ENCODE data around the gene PDLIM4. TPM values are rescaled to one million over a fixed set of nuclear protein-coding genes. Genes with fewer than 3 reads are reported as not detected.

Gene PDLIM4
- total RNA-seq, 1 donor from 2014 or later: 31.0 TPM

DNA sequence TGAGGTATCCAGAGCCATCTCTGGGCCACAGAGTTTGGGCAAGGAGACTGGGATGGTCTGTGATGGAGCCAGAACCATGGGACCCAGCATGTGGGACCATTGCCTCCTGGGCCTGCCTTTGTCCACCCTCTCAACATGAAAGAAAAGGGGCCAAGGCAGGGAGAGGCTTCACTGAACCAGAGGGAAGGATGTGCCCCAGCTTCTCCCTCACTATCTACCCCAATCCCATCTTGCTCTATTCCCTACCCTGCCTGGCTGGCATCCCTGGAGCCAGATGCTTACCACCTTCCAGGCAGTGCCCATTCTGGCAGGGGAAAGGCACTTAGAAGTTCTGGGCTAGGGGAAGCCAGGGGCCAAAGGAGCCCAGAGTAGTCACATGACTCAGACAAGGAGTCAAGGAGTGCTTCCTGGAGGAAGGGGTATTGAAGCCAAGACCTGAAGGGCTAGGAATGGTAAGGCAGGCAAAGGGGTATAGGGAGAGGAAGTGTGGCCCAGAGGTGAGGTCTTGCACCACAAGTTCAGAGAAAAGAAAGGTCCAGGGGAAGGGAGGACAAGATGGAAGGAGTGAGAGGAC lies 9.8 kb downstream of the PDLIM4 start:
- DNase-seq: no peak

DNA sequence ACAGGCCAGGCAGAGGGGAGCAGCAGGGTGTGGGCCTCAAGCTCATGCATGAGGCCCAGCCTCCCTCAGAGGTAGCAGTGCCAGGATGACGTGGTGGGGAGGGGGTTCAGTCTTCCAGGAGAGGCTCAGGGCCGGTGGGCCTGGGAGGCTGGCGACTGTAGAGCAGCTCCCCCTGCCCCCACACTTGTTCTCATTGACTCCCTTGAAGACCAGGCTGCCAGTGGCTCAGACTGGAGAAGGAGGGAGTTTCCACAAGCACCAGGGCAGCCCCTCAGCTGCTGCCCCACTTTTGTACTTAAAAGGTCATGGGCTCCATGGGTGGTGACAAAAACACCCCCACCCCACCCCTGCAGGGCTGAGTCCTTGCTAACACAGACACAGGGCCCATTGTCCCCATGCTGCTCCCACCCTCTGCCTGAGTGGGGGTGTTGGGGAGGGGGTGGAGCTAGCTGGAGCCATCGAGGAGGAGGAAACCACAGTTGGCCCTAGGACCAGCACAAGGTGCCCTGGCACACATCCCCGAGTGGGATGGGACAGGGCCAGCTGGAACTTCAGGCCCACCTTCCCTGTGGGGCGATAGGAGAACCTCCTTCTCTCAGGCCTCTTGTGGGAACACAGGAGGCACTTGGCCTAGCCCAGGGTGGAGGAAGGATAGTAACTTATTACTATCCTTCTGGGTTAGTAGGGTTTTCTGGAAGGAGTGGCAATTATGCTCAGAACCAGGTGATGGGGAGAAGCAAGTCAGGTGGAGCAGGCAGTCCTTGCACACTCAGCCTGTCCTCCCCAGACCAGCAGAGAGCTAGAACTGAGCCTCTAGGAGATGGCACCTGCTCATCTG lies 10.7 kb downstream of the PDLIM4 start:
- DNase-seq: no peak

DNA sequence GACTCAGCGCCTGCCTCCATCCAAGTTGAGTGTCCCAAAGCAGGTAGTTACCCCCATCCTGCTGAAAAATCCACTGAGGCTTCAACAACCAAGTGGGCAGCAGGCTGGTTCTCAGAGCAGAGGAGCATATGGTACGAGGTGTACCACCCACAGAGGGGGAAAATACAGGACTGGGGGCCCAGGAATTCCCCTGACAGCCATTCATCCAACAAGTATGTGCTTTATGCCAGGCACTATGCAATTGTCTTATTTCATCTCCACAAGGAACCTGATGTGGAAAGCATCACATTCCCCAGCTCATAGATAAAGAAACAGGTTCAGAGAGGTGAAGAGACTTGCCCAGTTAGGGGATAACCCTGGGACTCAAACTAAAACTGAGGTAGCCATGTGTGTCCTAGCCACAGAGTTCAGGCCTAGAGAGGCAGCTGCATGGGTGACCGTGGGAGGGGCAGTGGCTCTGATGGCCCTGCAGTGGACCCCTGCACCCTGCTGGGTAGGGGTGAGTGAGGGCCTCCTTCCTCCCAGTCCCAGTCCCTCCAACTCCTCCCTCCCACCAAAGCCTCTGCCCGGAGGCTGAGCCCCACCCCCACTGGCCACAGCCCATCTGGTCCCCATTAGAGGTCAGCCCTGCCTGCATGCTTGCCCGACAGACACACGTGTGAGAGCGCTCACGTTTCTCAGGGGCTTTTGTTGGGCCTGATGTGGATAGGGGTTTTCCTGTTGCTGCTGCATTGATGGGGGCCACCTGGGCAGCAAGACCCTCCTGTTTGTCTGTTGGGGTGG lies 11.5 kb downstream of the PDLIM4 start:
- DNase-seq: no peak

DNA sequence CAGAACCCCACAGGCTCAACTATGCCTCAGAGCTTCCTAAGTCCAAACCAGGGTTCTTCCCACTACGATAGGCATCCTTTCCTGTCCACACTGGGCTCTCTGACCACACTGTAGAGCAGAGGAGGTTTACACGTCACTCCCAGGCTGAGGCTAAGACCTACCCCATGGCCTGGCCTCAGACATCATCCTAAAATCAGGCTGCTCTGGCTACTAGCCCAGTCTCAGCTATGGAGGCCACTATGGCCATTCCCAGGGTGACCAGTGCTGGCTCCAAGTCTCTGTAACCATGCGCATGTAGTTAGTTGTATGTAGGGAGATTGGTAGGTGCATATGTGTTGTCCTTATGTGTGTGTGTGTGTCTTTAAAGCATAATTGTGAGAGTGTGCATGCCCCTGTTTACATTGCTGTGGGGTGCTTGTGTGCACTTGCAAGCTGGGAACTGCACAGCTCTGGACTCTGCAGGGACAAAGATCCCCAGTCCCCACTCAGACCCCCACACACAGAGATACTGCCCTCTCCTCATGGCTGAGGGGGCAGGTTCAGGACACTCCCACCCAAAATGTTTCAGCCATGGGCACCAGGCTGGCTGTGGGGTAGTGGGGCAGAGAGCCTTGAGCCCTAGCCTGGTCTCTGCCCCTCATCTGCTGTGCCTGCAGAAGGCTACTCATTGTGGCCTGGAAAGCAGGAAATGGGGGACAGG lies 12.3 kb downstream of the PDLIM4 start:
- DNase-seq: no peak

DNA sequence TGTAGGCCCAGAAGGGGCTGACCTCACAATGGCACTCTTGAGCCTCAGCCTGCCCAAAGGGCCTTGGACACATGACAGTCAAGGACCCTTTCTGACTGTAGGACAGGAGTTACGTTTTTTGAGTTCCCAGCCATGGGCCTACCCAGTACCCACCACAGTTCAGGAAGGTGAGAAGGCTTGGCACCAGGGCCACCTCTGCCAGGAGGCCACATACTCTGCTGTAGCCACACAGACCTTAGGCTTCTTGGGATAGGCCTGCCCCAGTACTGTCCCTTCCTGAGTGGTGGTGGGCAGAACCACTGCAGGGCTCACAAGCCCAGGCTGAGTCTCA lies 12.8 kb downstream of the PDLIM4 start:
- no peak for DNase-seq

DNA sequence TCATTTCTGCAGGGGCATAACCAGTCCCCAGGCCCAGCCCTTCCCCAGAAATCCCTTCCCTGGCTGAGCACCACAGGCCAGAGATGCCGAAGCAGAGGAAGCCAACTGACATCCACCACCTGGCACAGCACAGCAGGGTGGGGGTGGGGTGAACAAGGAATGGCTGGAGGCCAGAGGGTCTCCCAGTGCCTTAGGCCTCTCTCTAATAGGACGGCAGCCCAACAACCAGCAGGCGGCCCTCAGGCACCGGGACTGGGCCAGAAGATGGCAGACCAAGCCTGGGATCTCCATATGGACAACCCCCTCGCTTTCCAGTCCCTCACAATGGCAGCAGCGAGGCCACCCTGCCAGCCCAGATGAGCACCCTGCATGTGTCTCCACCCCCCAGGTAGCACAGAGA lies 13.2 kb downstream of the PDLIM4 start:
- no peak for DNase-seq

DNA sequence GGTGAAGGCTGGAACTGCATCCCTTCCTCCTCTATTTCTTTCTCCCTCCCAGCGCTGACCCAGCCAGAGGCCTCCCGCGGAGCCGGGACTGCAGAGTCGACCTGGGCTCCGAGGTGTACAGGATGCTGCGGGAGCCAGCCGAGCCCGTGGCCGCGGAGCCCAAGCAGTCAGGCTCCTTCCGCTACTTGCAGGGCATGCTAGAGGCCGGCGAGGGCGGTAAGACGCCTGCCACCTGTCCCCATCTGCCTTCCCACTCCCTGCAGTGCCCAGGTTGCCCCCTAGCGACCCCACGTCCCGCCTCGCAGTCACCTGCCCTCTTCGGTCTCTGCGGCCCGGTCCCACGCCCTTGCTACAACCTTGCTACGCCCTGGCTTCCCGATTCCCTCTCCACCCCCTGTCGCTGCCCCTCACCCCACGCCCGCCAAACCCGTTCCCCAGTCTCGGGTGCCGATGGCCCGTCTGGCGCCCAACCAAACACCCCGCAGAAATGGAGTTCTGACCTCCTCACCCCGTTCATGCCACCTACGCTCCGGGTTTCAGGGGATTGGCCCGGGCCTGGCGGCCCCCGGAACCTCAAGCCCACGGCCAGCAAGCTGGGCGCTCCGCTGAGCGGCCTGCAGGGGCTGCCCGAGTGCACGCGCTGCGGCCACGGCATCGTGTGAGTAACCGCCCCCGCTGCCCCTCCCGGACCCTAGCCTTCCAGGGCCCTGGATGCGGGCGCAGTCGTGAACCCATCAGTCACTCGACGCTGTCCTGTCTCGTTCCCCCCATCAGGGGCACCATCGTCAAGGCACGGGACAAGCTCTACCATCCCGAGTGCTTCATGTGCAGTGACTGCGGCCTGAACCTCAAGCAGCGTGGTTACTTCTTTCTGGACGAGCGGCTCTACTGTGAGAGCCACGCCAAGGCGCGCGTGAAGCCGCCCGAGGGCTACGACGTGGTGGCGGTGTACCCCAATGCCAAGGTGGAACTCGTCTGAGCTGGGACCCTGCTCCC lies 14.1 kb downstream of the PDLIM4 start:
- DNase-seq: no peak

DNA sequence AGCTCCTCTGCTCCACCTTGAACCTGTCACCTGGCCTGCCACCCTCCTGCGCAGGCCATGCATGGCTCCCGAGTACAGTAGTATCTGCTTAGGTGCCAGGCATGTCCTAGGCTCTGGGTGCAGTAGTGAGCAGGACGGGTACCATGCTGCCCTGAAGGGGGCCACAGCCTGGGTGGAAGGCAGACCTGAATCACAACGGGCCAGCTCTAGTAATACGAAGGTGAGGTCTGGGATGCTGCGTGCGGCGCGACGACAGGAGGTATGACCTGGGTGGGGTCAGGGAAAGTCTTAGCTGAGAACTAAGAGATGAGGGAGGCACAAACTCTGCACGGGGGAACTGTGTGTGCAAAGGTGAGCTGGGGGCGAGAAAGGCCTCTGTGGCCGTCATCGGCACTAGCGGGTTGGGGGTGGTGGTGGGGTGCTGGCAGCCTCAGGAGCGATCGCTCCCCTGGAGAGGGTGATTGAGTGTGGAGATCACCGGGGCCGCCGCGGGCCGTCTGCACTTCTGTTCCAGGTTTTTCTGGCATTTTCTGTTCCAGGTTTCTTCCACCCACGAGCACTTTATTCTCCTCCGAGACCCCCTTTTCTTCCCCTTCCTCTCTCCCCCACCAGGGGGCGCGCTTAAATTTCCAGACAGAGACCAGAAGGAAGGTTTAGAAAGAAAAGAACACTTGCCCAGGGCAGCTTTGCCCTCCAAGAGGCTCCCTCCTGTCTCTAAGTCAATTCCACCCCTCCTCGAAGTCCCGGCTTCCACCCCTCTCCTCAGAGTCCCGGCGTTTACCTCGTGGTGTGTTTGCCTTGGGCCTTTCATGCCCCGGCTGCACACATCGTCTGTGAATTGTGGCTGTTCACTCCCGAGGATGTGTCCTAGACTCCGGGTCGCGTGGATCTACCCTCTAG lies 15.1 kb downstream of the PDLIM4 start:
- DNase-seq: peak; percentile 75

DNA sequence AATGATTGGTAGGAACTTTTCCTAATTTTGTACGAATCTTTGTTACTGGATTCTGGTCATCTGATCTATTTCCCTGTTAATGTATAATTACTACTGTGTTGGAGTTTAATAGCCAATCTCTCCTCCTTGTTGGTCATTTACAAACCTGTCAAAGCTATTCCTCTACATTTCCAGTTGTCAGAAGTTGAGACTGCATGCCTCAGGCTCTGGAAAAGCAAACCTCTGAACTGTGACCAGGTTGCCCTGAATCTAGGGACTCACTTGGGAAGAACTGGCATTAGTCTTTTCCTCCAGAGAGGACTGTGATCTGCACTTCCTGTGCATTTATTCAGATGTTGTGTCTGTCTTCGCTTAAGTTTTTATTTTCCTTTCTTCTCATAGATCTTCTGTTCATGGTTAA lies 16.1 kb downstream of the PDLIM4 start:
- DNase-seq: no peak

DNA sequence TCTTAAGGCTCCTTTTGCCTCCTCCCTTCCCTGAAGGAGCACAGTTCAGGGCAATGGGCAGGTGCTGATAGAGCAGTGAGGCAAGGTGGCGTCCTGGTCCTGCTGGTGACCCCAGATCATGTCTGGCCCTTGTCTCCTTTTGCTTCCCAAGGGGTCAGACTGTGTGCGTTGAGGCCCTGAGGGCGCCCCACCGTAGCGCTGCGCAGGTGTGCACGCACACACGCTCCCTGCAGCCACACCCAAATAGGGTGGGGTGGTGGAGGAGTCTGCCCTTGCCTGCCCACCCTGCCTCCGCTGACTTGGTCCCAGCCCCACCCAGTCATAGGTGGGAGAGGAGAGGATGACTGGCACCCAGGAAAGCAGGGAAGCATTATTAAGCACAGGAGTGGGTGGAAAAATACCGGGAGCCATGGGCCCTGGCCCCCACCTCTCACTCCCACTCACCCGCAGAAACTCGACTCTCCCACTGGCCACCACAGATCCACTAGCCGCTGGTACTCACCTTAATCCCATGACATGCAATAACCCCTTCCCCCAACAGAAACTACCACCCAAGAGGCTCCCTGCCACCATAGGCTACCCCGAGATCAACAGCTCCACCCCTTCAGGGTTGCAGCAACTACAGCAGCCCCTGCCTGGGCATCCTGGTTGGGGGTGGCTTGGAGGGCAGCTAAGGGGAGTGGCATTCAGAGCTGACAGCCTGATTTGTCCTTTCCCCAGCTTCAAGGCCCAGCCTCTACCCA lies 16.7 kb downstream of the PDLIM4 start:
- no peak for DNase-seq

DNA sequence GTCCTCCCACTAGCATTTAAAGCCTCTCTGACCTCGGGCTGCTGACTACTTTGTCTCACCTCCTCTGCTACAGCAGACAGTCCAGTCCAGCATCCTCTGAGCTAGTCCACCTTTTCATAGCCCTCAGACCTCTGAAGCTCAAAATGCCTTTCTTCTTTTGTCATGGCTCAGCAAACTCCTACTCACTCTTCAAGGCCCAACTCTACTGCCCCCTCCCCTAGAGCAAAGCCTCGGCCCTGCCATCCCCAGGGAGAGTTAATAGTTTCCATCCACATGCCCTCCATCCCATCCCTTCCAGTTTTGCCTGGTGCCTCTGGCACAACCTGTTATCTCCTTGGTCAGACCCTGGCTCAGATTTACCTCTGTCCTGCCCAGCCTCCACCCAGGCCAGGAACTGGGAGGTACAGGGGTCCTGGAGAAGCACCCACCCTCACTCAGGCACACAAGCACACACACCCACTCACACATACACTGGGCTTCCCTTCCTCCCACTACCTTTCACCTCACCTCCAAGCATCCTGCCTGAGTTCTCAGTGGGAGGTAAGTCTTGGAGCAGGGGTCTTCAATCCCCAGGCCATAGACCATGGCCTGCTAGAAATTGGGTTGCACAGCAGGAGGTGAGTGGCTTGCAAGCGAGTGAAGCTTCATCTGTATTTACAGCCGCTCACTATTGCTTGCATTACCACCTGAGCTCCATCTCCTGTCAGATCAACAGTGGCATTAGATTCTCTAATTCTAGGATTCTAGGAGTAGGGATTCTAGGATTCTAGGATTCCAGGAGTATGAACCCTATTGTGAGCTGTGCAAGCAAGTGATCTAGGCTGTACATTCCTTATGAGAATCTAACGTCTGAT lies 18.1 kb downstream of the PDLIM4 start:
- no peak for DNase-seq

DNA sequence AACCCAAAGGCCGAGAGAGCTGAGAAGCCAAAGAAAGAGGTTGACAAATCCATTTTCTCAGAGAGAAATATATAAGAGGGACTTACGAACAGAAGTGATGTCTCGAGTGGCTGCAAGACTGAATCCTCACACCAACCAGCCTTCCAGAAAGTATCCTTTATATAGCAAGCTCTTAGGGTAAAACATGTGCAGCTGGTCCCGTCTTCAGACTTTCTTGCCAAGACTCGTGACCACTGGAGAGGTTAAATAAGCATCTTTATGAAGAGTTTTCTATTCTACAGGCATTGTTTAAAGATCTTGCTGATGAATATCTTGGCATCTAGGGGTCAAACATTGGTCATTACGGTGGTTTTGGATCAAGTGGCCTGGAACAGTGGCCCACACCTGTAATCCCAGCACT lies 19.8 kb downstream of the PDLIM4 start:
- DNase-seq: no peak

DNA sequence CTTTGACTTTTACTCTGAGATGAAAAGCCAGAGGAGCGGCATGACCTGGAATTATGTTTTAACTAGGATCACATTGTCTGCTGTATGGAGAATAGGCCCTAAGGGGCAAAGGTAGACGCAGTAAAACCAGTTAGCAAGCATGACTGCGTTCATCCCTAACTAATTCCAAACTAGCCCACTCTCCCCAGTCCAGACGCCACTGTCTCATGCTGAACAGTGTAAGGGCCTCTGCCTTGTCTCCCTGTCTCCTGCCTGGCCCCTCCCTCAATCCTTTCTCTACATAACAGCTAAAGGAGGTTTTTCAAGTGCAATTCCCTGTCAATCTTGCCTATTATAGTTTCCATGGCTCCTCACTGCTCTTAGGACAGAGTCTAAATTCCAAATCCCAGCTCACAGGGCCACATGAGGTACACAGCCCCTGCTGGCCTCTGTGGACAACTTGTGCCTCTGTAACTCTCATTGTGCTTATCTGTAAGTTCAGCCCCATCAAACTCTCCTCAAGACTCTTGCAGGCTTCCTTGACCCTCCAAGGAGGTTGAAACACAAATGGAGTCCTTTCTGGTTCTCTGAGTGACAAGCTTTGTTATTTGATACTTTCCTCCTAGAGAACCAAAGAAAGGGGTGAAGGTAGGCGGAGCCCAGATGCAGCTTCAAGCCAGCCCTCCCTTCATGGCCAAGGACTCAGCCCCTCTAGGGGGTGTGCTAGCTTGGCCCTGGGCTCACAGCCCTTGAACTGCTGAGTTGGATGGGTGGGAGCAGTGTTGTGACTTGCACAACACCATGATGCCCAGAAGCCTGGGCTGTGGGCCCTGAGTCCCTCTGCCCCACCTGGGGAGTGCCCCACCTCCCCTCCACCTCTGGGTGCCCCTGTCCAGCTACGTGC lies 20.7 kb downstream of the PDLIM4 start:
- DNase-seq: no peak

DNA sequence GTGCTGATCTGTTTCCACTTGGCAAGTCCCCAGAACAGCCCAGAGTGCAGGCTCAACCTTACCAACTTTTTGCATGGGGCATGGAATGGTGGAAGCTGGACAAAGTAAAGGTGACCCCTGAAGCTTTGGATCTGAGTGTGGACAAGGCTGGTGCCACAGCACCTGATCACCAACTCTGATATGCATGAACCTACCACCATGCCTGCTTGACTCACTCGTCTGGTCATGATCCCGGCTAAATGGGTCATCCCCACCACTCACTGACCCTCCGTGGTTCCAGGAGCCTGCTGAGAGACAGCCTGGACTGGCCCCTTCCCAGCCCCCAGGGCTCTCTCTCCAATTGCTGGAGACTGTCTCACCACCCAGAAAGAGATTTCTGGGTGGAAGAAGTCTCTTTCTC lies 22.3 kb downstream of the PDLIM4 start:
- no peak for DNase-seq

DNA sequence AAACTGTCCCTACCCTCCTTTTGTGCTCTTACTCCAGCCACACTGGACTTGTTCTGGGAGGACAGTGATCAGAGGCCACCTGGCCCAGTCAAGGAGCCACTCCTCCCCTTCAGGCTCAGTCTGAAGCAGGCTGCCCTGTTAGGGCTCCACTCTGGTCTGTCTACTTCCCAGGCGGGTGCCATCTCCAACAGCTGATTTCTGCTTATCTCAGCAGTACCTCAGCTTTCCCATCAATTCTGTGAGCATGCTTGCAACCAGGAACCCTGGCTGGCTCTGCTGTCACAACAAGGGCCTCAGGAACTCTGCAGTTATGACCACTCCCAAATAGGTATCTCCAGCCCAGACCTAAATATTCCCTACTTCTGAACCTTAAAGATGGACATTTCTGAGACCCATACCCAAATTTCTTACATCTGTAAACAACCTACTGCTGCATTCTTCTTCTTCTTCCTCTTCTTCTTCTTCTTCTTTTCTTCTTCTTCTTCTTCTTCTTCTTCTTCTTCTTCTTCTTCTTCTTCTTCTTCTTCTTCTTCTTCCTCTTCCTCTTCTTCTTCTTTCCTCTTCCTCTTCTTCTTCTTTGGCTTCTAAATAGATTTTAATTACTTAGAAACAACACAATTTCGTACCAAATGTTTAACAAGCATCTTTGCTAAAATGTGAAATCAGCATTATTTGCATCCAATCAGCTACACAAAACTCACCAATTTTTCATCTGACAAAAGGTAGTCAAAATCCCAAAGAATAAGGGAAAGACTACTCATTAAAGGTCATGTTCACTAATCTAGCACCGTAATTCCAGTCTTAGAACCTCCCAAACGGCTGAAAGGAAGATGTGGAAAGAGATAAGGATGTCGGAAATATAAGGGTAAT lies 23.1 kb downstream of the PDLIM4 start:
- no peak for DNase-seq

DNA sequence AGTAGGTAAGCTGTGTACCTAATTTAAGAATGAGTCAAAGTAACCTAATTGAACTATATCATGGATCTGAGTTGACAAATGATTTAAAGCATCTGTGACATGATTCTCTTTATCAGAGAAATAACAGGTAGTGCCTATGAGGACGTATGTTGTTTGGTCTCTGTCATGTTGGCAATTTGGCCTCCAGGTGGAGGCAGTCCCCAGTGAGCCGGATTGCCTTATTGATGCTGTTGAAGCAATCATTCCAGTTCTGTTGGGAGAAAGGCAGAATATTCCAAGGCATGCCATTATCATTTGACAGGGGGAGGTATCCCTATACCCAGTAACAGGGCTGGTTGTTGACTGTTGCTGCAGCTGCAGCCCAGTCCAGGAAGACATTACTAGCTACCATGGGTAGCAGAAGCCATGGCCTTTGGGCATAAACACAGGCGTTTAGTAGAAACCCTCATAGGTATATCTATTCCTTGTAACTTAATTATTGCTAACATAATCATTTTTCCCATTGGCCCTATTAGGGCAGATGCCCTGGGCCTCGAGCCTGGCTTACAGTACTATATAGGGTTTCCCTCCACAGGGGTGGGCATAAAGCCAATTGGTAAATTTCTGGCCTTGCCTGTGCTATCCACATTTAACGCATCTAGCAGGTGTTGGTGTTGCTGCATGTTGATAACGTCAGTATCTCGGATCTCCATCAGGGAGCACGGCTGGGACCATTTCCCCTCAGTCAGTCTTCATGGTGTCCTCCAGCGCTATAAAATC lies 24.5 kb downstream of the PDLIM4 start:
- no peak for DNase-seq

Data from dermis blood vessel endothelial cell (primary cell).